Right atrium auricular region (tissue), 2 donors: Measurements from ENCODE around the gene P2RY11. TPM values are rescaled to one million over a fixed set of nuclear protein-coding genes. Genes with fewer than 3 reads are reported as not detected.

ENCODE experiments used
- DNase-seq: peaks from one replicate; pipeline ENCODE4 v3.0.0-alpha.2; 2019; ENCODE audit warnings: low spot score
- H3K27ac ChIP-seq, 2 donors: fragments of 200-600 bp; sonication (generic); 1 replicate in 1 of 2; 2 replicates in 1 of 2; pipeline ENCODE4 v1.5.1; 2016 to 2019
- H3K27me3 ChIP-seq, 2 donors: fragments of 200-600 bp; sonication (generic); one replicate each; pipeline versions ENCODE4 v1.5.1 to v1.6.0; 2017 to 2019
- H3K36me3 ChIP-seq: fragments of 200-600 bp; sonication (generic); one replicate; pipeline ENCODE4 v1.5.1; 2016
- H3K4me1 ChIP-seq, 2 donors: fragments of 200-600 bp; sonication (generic); one replicate each; pipeline versions ENCODE4 v1.5.1 to v1.6.0; 2017 to 2019
- H3K4me3 ChIP-seq, 2 donors: fragments of 200-600 bp; sonication (generic); 1 replicate in 1 of 2; 2 replicates in 1 of 2; pipeline ENCODE4 v1.5.1; 2017 to 2019; ENCODE audit warnings: mild to moderate bottlenecking in 1 of 2, moderate library complexity in 1 of 2
- H3K9me3 ChIP-seq, 2 donors: fragments of 200-600 bp; sonication (generic); one replicate each; pipeline ENCODE4 v1.5.1; 2019
- CTCF ChIP-seq, 2 donors: fragments of 200-600 bp; sonication (generic); IDR thresholded peaks; one replicate each; pipeline ENCODE4 v1.5.1; 2019; ENCODE audit warnings: antibody characterized with exemption in 2 of 2
- total RNA-seq, 2 donors: library from RNA; depleted of rRNA; stranded (reverse); fragments of >200 nt; gene quantifications; one replicate each; pipeline ENCODE4 v1.1.0, GENCODE V29; 2016

The P2RY11 gene
- total RNA-seq, 2 donors from 2014 or later: 0.30 to 3.9 TPM

- no peaks in the 10 kb centered on the region for H3K9me3 ChIP-seq
- no peak overlapping the region for H3K4me3 ChIP-seq
- peaks cover 72% of the 10 kb centered on the region for H3K36me3 ChIP-seq
- no peaks in the 10 kb centered on the region for H3K27me3 ChIP-seq
- peaks cover 0 to 9% of the 10 kb centered on the region in 2 donors for H3K4me1 ChIP-seq
- no peak overlapping the region for H3K27ac ChIP-seq
- DNase-seq: no peak
- TF ChIP-seq CTCF (IDR thresholded peaks at IDR 0.05): peak; percentile 38 to 67
These were observed 1.6 kb downstream of the P2RY11 start for GRCh38 chr19:10112895-10113591.

GRCh38 chr19:10113592-10113963 is 2.1 kb downstream of the P2RY11 start:
- H3K27ac ChIP-seq: no peak overlapping the region
- no peaks in the 10 kb centered on the region for H3K9me3 ChIP-seq
- H3K36me3 ChIP-seq: peaks cover 72% of the 10 kb centered on the region
- H3K27me3 ChIP-seq: no peaks in the 10 kb centered on the region
- no peak for DNase-seq
- TF ChIP-seq CTCF (IDR thresholded peaks at IDR 0.05): no peak
- no peak overlapping the region for H3K4me3 ChIP-seq
- peaks cover 0 to 14% of the 10 kb centered on the region in 2 donors for H3K4me1 ChIP-seq

- peaks cover 69% of the 10 kb centered on the region for H3K36me3 ChIP-seq
- no peaks in the 10 kb centered on the region for H3K27me3 ChIP-seq
- no peaks in the 10 kb centered on the region for H3K9me3 ChIP-seq
- no peak overlapping the region for H3K4me3 ChIP-seq
- H3K27ac ChIP-seq: no peak overlapping the region
- TF ChIP-seq CTCF (IDR thresholded peaks at IDR 0.05): no peak
- DNase-seq: no peak
- H3K4me1 ChIP-seq: peaks cover 0 to 19% of the 10 kb centered on the region in 2 donors
These were observed 2.6 kb downstream of the P2RY11 start for GRCh38 chr19:10113964-10114650.

GRCh38 chr19:10114651-10115391 is 3.3 kb downstream of the P2RY11 start:
- Histone ChIP-seq H3K9me3 (no peaks in the 10 kb centered on the region), H3K27ac (no peak overlapping the region), H3K4me1 (peaks cover 0 to 23% of the 10 kb centered on the region in 2 donors), H3K27me3 (no peaks in the 10 kb centered on the region), H3K4me3 (no peak overlapping the region), H3K36me3 (peaks cover 62% of the 10 kb centered on the region)
- no peak for DNase-seq
- no peak for TF ChIP-seq CTCF (IDR thresholded peaks at IDR 0.05)

- Histone ChIP-seq H3K27ac (no peak overlapping the region), H3K4me3 (no peak overlapping the region), H3K27me3 (no peaks in the 10 kb centered on the region), H3K36me3 (peaks cover 55% of the 10 kb centered on the region), H3K4me1 (peaks cover 0 to 27% of the 10 kb centered on the region in 2 donors), H3K9me3 (no peaks in the 10 kb centered on the region)
- TF ChIP-seq CTCF (IDR thresholded peaks at IDR 0.05): no peak
- DNase-seq: no peak
These were observed 4.0 kb downstream of the P2RY11 start for GRCh38 chr19:10115392-10116084.
